ENCODE data around the gene RBFOX2. TPM values are rescaled to one million over a fixed set of nuclear protein-coding genes. Genes with fewer than 3 reads are reported as not detected.

The RBFOX2 gene
- total RNA-seq, 2 experiments from 2014 or later = 0.36 to 1.1 TPM

- Mint-ChIP-seq H3K4me3 (no peak overlapping the region), H3K9me3 (no peaks in the 10 kb centered on the region), H3K27ac (no peak overlapping the region), H3K27me3 (peaks cover 12% of the 10 kb centered on the region), H3K36me3 (no peaks in the 10 kb centered on the region), H3K4me1 (no peaks in the 10 kb centered on the region)
- ATAC-seq (ENCODE audit: low read depth) = no peak
- POLR2A ChIA-PET = no interaction called here
- DNase-seq = no peak
Measured at GRCh38 chr22:35971456-35972119, 57.0 kb downstream of the RBFOX2 start.

- DNase-seq (no peak), ATAC-seq (ENCODE audit: low read depth) (no peak)
- Mint-ChIP-seq H3K27ac (no peak overlapping the region), H3K27me3 (peaks cover 12% of the 10 kb centered on the region), H3K9me3 (no peaks in the 10 kb centered on the region), H3K4me1 (no peaks in the 10 kb centered on the region), H3K4me3 (no peak overlapping the region), H3K36me3 (no peaks in the 10 kb centered on the region)
- POLR2A ChIA-PET = no interaction called here
Measured at GRCh38 chr22:35970616-35971455, 57.8 kb downstream of the RBFOX2 start.

- no peak overlapping the region for H3K4me3 Mint-ChIP-seq
- no peaks in the 10 kb centered on the region for H3K9me3 Mint-ChIP-seq
- POLR2A ChIA-PET = no interaction called here
- no peak for ATAC-seq (ENCODE audit: low read depth)
- no peaks in the 10 kb centered on the region for H3K4me1 Mint-ChIP-seq
- peaks cover 7% of the 10 kb centered on the region for H3K27me3 Mint-ChIP-seq
- no peak for DNase-seq
- no peaks in the 10 kb centered on the region for H3K36me3 Mint-ChIP-seq
- H3K27ac Mint-ChIP-seq = no peak overlapping the region
Measured at GRCh38 chr22:35967046-35967397, 61.6 kb downstream of the RBFOX2 start.

GRCh38 chr22:35966314-35967045, 62.1 kb downstream of the RBFOX2 start:
- H3K27ac Mint-ChIP-seq = no peak overlapping the region
- H3K27me3 Mint-ChIP-seq = peaks cover 11% of the 10 kb centered on the region
- no peaks in the 10 kb centered on the region for H3K4me1 Mint-ChIP-seq
- no peak for ATAC-seq (ENCODE audit: low read depth)
- POLR2A ChIA-PET = no interaction called here
- no peak overlapping the region for H3K4me3 Mint-ChIP-seq
- H3K9me3 Mint-ChIP-seq = no peaks in the 10 kb centered on the region
- no peak for DNase-seq
- no peaks in the 10 kb centered on the region for H3K36me3 Mint-ChIP-seq

GRCh38 chr22:35963237-35963810, 65.3 kb downstream of the RBFOX2 start:
- H3K27me3 Mint-ChIP-seq = peaks cover 12% of the 10 kb centered on the region
- POLR2A ChIA-PET = no interaction called here

GRCh38 chr22:35961480-35962295, 66.9 kb downstream of the RBFOX2 start:
- Mint-ChIP-seq H3K4me3 (no peak overlapping the region), H3K4me1 (no peaks in the 10 kb centered on the region), H3K36me3 (no peaks in the 10 kb centered on the region), H3K27ac (no peak overlapping the region), H3K27me3 (peaks cover 5% of the 10 kb centered on the region), H3K9me3 (no peaks in the 10 kb centered on the region)
- DNase-seq = no peak
- no peak for ATAC-seq (ENCODE audit: low read depth)
- POLR2A ChIA-PET = no interaction called here

More at GRCh38 chr22:35963237-35963810, 65.3 kb downstream of the RBFOX2 start:
- Mint-ChIP-seq H3K36me3 (no peaks in the 10 kb centered on the region), H3K27ac (no peak overlapping the region), H3K4me3 (no peak overlapping the region), H3K4me1 (no peaks in the 10 kb centered on the region), H3K9me3 (no peaks in the 10 kb centered on the region)
- DNase-seq = no peak
- ATAC-seq (ENCODE audit: low read depth) = no peak

- no peak for DNase-seq
- no peak overlapping the region for H3K27ac Mint-ChIP-seq
- H3K36me3 Mint-ChIP-seq = no peaks in the 10 kb centered on the region
- no peaks in the 10 kb centered on the region for H3K9me3 Mint-ChIP-seq
- H3K4me1 Mint-ChIP-seq = no peaks in the 10 kb centered on the region
- H3K4me3 Mint-ChIP-seq = no peak overlapping the region
- POLR2A ChIA-PET = no interaction called here
- peaks cover 5% of the 10 kb centered on the region for H3K27me3 Mint-ChIP-seq
- ATAC-seq (ENCODE audit: low read depth) = no peak
Measured at GRCh38 chr22:35960854-35961253, 67.8 kb downstream of the RBFOX2 start.

- no peaks in the 10 kb centered on the region for H3K9me3 Mint-ChIP-seq
- DNase-seq (no peak), ATAC-seq (ENCODE audit: low read depth) (no peak)
- peaks cover 5% of the 10 kb centered on the region for H3K27me3 Mint-ChIP-seq
- POLR2A ChIA-PET = no interaction called here
- no peaks in the 10 kb centered on the region for H3K4me1 Mint-ChIP-seq
- H3K36me3 Mint-ChIP-seq = no peaks in the 10 kb centered on the region
- no peak overlapping the region for H3K4me3 Mint-ChIP-seq
- no peak overlapping the region for H3K27ac Mint-ChIP-seq
Measured at GRCh38 chr22:35959121-35959800, 69.4 kb downstream of the RBFOX2 start.

- H3K27me3 Mint-ChIP-seq = peaks cover 5% of the 10 kb centered on the region
- no peak overlapping the region for H3K27ac Mint-ChIP-seq
- H3K36me3 Mint-ChIP-seq = no peaks in the 10 kb centered on the region
- H3K4me1 Mint-ChIP-seq = no peaks in the 10 kb centered on the region
- POLR2A ChIA-PET = no interaction called here
- ATAC-seq (ENCODE audit: low read depth) (no peak), DNase-seq (no peak)
- no peaks in the 10 kb centered on the region for H3K9me3 Mint-ChIP-seq
- H3K4me3 Mint-ChIP-seq = no peak overlapping the region
Measured at GRCh38 chr22:35958334-35958733, 70.3 kb downstream of the RBFOX2 start.

- Mint-ChIP-seq H3K4me1 (no peaks in the 10 kb centered on the region), H3K4me3 (no peak overlapping the region)
Measured at GRCh38 chr22:35957589-35957988, 71.0 kb downstream of the RBFOX2 start.

GRCh38 chr22:35956850-35957249, 71.8 kb downstream of the RBFOX2 start:
- Mint-ChIP-seq H3K36me3 (no peaks in the 10 kb centered on the region), H3K9me3 (no peaks in the 10 kb centered on the region), H3K4me1 (no peaks in the 10 kb centered on the region), H3K27ac (no peak overlapping the region), H3K27me3 (peaks cover 4% of the 10 kb centered on the region), H3K4me3 (no peak overlapping the region)
- POLR2A ChIA-PET = no interaction called here
- DNase-seq = no peak
- ATAC-seq (ENCODE audit: low read depth) = no peak

More at GRCh38 chr22:35957589-35957988, 71.0 kb downstream of the RBFOX2 start:
- ATAC-seq (ENCODE audit: low read depth) = no peak
- POLR2A ChIA-PET = no interaction called here
- DNase-seq = no peak
- no peaks in the 10 kb centered on the region for H3K9me3 Mint-ChIP-seq
- peaks cover 5% of the 10 kb centered on the region for H3K27me3 Mint-ChIP-seq
- H3K27ac Mint-ChIP-seq = no peak overlapping the region
- H3K36me3 Mint-ChIP-seq = no peaks in the 10 kb centered on the region

- H3K4me3 Mint-ChIP-seq = no peak overlapping the region
- H3K4me1 Mint-ChIP-seq = no peaks in the 10 kb centered on the region
- POLR2A ChIA-PET = no interaction called here
- H3K27me3 Mint-ChIP-seq = no peaks in the 10 kb centered on the region
- DNase-seq (no peak), ATAC-seq (ENCODE audit: low read depth) (no peak)
- H3K36me3 Mint-ChIP-seq = no peaks in the 10 kb centered on the region
- no peaks in the 10 kb centered on the region for H3K9me3 Mint-ChIP-seq
- H3K27ac Mint-ChIP-seq = no peak overlapping the region
Measured at GRCh38 chr22:35955546-35955945, 73.1 kb downstream of the RBFOX2 start.

Data from activated naive CD8-positive, alpha-beta T cell treated with anti-CD3 and anti-CD28 coated beads, Interleukin-2, amount 10 ng/mL, durations not matched to agents 7 days and 5 days (primary cell).